Measurements from ENCODE around the gene KRT85.

KRT85 gene

GRCh38 chr12:52364901-52365489 is 2.3 kb downstream of the KRT85 start:
- DNase-seq: no peak

GRCh38 chr12:52364061-52364460 is 3.2 kb downstream of the KRT85 start:
- DNase-seq: no peak

GRCh38 chr12:52363111-52363679 is 4.1 kb downstream of the KRT85 start:
- DNase-seq: no peak

- DNase-seq: no peak
These were observed 5.1 kb downstream of the KRT85 start for GRCh38 chr12:52362118-52362726.

GRCh38 chr12:52361553-52361952 is 5.7 kb downstream of the KRT85 start:
- no peak for DNase-seq

- no peak for DNase-seq
These were observed 6.5 kb downstream of the KRT85 start for GRCh38 chr12:52360663-52361271.

GRCh38 chr12:52360106-52360662 is 7.1 kb downstream of the KRT85 start:
- DNase-seq: no peak

GRCh38 chr12:52359621-52360061 is 7.6 kb downstream of the KRT85 start:
- no peak for DNase-seq

GRCh38 chr12:52358575-52359350 is 8.5 kb downstream of the KRT85 start:
- DNase-seq: peak; percentile 19

GRCh38 chr12:52356762-52357580 is 10.3 kb downstream of the KRT85 start:
- no peak for DNase-seq

- DNase-seq: no peak
These were observed 11.1 kb downstream of the KRT85 start for GRCh38 chr12:52356031-52356761.

- no peak for DNase-seq
These were observed 12.1 kb downstream of the KRT85 start for GRCh38 chr12:52355176-52355575.

- DNase-seq: no peak
These were observed 13.1 kb downstream of the KRT85 start for GRCh38 chr12:52354200-52354599.

- no peak for DNase-seq
These were observed 13.5 kb downstream of the KRT85 start for GRCh38 chr12:52353766-52354165.

- DNase-seq: no peak
These were observed 14.3 kb downstream of the KRT85 start for GRCh38 chr12:52352951-52353350.

- no peak for DNase-seq
These were observed 15.9 kb downstream of the KRT85 start for GRCh38 chr12:52351196-52352059.

GRCh38 chr12:52350786-52351185 is 16.5 kb downstream of the KRT85 start:
- DNase-seq: no peak

- DNase-seq: no peak
These were observed 17.2 kb downstream of the KRT85 start for GRCh38 chr12:52350021-52350620.

- no peak for DNase-seq
These were observed 18.1 kb downstream of the KRT85 start for GRCh38 chr12:52349196-52349595.
